Measurements from ENCODE around the gene MEMO1.
"Not testable (repeated sequence)": the region's sequence is repeated elsewhere in the genome, so short reads cannot be mapped to it uniquely, and the experiment has no call there.

Gene MEMO1

GRCh38 chr2:31901900-31902299, 108.9 kb downstream of the MEMO1 start:
- DNase-seq = no peak

- DNase-seq = not testable (repeated sequence)
These were observed 110.7 kb downstream of the MEMO1 start for GRCh38 chr2:31900156-31900555.

GRCh38 chr2:31898346-31898745, 112.5 kb downstream of the MEMO1 start:
- DNase-seq = not testable (repeated sequence)

GRCh38 chr2:31897340-31897739, 113.5 kb downstream of the MEMO1 start:
- not testable (repeated sequence) for DNase-seq

GRCh38 chr2:31896293-31896692, 114.5 kb downstream of the MEMO1 start:
- DNase-seq = no peak

GRCh38 chr2:31894656-31895055, 116.2 kb downstream of the MEMO1 start:
- DNase-seq = no peak

GRCh38 chr2:31893094-31893493, 117.7 kb downstream of the MEMO1 start:
- DNase-seq = no peak

- no peak for DNase-seq
These were observed 121.8 kb downstream of the MEMO1 start for GRCh38 chr2:31889044-31889443.

- no peak for DNase-seq
These were observed 122.3 kb downstream of the MEMO1 start for GRCh38 chr2:31888550-31888949.

GRCh38 chr2:31886700-31887099, 124.1 kb downstream of the MEMO1 start:
- DNase-seq = peak; percentile 8

GRCh38 chr2:31877008-31877407, 133.8 kb downstream of the MEMO1 start:
- DNase-seq = peak; percentile 18

GRCh38 chr2:31874071-31874470, 136.7 kb downstream of the MEMO1 start:
- DNase-seq = no peak

GRCh38 chr2:31865215-31865614, 145.6 kb downstream of the MEMO1 start:
- no peak for DNase-seq

GRCh38 chr2:31863867-31864266, 146.9 kb downstream of the MEMO1 start:
- no peak for DNase-seq

GRCh38 chr2:31863015-31863656, 147.7 kb downstream of the MEMO1 start:
- DNase-seq = not testable (repeated sequence)

- peak; percentile 3 for DNase-seq
These were observed 150.8 kb downstream of the MEMO1 start for GRCh38 chr2:31859959-31860358.

- DNase-seq = no peak
These were observed 157.3 kb downstream of the MEMO1 start for GRCh38 chr2:31853521-31853920.

GRCh38 chr2:31842150-31842549, 168.7 kb downstream of the MEMO1 start:
- DNase-seq = not testable (repeated sequence)

GRCh38 chr2:31835450-31835849, 175.4 kb downstream of the MEMO1 start:
- no peak for DNase-seq

- no peak for DNase-seq
These were observed 178.4 kb downstream of the MEMO1 start for GRCh38 chr2:31832363-31832762.

GRCh38 chr2:31831585-31831984, 179.2 kb downstream of the MEMO1 start:
- peak; percentile 30 for DNase-seq

- no peak for DNase-seq
These were observed 181.9 kb downstream of the MEMO1 start for GRCh38 chr2:31828891-31829290.

- DNase-seq = no peak
These were observed 187.2 kb downstream of the MEMO1 start for GRCh38 chr2:31823558-31823957.

- no peak for DNase-seq
These were observed 188.2 kb downstream of the MEMO1 start for GRCh38 chr2:31822587-31822986.
